GM10266 (cell line): ENCODE data around the gene SMYD3.

ENCODE experiments used
- DNase-seq: peaks from one replicate; pipeline ENCODE4 v3.0.0; 2012; ENCODE audit errors: extremely low spot score
- CTCF ChIP-seq: IDR thresholded peaks from 2 replicates; pipeline ENCODE4 v1.5.1; 2012; ENCODE audit warnings: mild to moderate bottlenecking, low read depth; ENCODE audit not compliant: control insufficient read depth, insufficient read depth; ENCODE audit errors: missing control alignments

SMYD3 gene

GRCh38 chr1:245888809-245889208 is 618.3 kb downstream of the SMYD3 start:
- peak; percentile 53 for TF ChIP-seq CTCF
- DNase-seq: peak; percentile 28

DNA sequence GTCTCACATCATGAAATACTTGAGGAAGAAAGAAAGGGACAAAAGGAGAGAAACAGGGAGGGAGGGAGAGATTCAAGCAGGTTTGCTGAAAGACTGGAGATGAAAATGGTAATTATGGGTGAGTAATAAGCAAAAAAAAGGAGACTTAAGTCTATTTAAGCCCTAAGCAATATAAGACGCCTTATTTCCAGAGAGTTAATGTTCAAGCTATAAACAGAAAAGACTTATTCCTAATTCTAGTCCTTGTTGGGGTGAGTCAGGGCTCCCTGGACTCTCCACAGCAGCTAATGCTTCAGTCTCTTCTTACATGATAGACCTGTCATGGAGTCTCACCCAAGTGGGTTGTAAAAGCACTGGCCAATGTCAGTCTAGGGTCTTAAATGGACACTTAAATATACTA is 619.2 kb downstream of the SMYD3 start:
- no peak for DNase-seq
- TF ChIP-seq CTCF: no peak

GRCh38 chr1:245881767-245882391 is 625.2 kb downstream of the SMYD3 start:
- no peak for TF ChIP-seq CTCF
- DNase-seq: no peak

- DNase-seq: no peak
- TF ChIP-seq CTCF: no peak
Measured at GRCh38 chr1:245880754-245881403, 626.2 kb downstream of the SMYD3 start.

DNA sequence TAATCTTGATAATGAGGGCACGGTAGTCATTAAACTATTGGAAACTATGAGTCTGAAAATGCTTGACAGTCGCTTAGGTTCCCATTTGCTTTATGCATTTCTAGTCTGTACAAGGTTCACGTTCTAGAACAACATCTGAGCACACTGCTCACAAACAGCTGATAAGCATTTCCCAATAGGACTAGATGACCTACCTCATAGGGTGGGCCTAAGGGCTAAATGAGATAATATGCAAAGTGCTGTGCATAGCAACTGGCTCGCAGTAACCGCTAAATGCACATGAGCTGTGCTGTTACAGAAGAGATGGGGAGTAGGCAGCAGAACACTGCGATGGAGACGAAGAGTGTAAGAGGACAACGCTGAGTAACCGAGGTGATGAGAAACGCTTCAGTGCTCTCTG is 628.0 kb downstream of the SMYD3 start:
- no peak for DNase-seq
- no peak for TF ChIP-seq CTCF

- DNase-seq: no peak
- no peak for TF ChIP-seq CTCF
Measured at GRCh38 chr1:245878585-245878984, 628.5 kb downstream of the SMYD3 start.

DNA sequence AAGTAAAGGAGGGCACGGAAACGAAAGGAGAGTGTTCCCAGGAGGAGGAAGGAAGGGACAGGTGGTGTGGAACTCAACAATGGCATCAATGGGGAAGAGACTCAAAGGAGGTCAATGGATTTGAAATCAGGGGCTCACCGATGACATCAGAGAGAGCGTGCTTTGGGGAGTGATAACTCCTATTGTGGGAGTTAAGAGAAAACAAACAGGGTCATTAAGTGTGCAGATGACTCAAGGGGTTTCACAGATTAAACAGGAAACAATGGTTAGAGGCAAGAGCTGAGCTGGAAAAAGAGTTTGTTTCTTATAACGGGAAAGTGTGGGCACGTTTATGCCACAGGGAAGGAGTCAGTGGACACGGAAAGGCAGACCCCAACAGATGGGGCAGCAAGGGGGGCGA is 629.1 kb downstream of the SMYD3 start:
- no peak for DNase-seq
- no peak for TF ChIP-seq CTCF
